Stimulated activated CD4-positive, alpha-beta T cell treated with anti-CD3 and anti-CD28 coated beads, Interleukin-12 subunit alpha, Interleukin-12 subunit beta, amount 100 ng/mL, for 4 hours (primary cell): Measurements from ENCODE around the gene TRIOBP.

ENCODE experiments used
- DNase-seq: peaks from one replicate; pipeline ENCODE4 v3.0.0-alpha.2; 2020

TRIOBP gene

GRCh38 chr22:37750596-37751162 is 53.8 kb downstream of the TRIOBP start:
- no peak for DNase-seq

GRCh38 chr22:37751449-37752188 is 54.8 kb downstream of the TRIOBP start:
- no peak for DNase-seq

- DNase-seq = no peak
These were observed 55.6 kb downstream of the TRIOBP start for GRCh38 chr22:37752189-37753087.

- DNase-seq = no peak
These were observed 56.9 kb downstream of the TRIOBP start for GRCh38 chr22:37753746-37754145.

GRCh38 chr22:37757663-37758062 is 60.8 kb downstream of the TRIOBP start:
- DNase-seq = no peak

GRCh38 chr22:37758694-37759093 is 61.8 kb downstream of the TRIOBP start:
- no peak for DNase-seq

GRCh38 chr22:37759281-37759680 is 62.4 kb downstream of the TRIOBP start:
- DNase-seq = no peak

- no peak for DNase-seq
These were observed 63.3 kb downstream of the TRIOBP start for GRCh38 chr22:37760152-37760551.

- DNase-seq = no peak
These were observed 65.6 kb downstream of the TRIOBP start for GRCh38 chr22:37762389-37762836.

GRCh38 chr22:37763012-37763411 is 66.2 kb downstream of the TRIOBP start:
- no peak for DNase-seq

GRCh38 chr22:37763652-37764051 is 66.8 kb downstream of the TRIOBP start:
- DNase-seq = no peak

GRCh38 chr22:37764622-37765021 is 67.8 kb downstream of the TRIOBP start:
- no peak for DNase-seq

- DNase-seq = no peak
These were observed 68.7 kb downstream of the TRIOBP start for GRCh38 chr22:37765498-37765897.

- no peak for DNase-seq
These were observed 69.2 kb downstream of the TRIOBP start for GRCh38 chr22:37765953-37766576.

- DNase-seq = no peak
These were observed 71.4 kb downstream of the TRIOBP start for GRCh38 chr22:37768273-37768672.

GRCh38 chr22:37769056-37769455 is 72.2 kb downstream of the TRIOBP start:
- DNase-seq = no peak

GRCh38 chr22:37771081-37771480 is 74.2 kb downstream of the TRIOBP start:
- DNase-seq = no peak

GRCh38 chr22:37771702-37772427 is 75.0 kb downstream of the TRIOBP start:
- no peak for DNase-seq

GRCh38 chr22:37774728-37775127 is 77.9 kb downstream of the TRIOBP start:
- no peak for DNase-seq

GRCh38 chr22:37775785-37776638 is 79.2 kb downstream of the TRIOBP start:
- no peak for DNase-seq

GRCh38 chr22:37776639-37777005 is 79.8 kb downstream of the TRIOBP start:
- DNase-seq = no peak
